ENCODE measurements around the gene COL15A1. TPM values are rescaled to one million over a fixed set of nuclear protein-coding genes. Genes with fewer than 3 reads are reported as not detected.

The COL15A1 gene
- total and polyA plus RNA-seq, 2 of the 8 experiments (the other 6 are each of a cell fraction or from before 2014, with no cell fraction given), result 0.12 to 0.15 TPM

GRCh38 chr9:99006511-99006910 is 62.8 kb downstream of the COL15A1 start:
- H3K79me2 ChIP-seq (ENCODE audit: control insufficient read depth in 1 of 2, insufficient read depth in 2 of 2, low read length in 2 of 2), result no peaks in the 10 kb centered on the region
- H4K20me1 ChIP-seq (replicated peaks in 1 of 2; ENCODE audit: control insufficient read depth in 1 of 2, insufficient read depth in 2 of 2, low read length in 2 of 2), result no peaks in the 10 kb centered on the region
- H3K4me1 ChIP-seq (replicated peaks in 1 of 4; ENCODE audit: control insufficient read depth in 3 of 4, insufficient read depth in 4 of 4, low read length in 3 of 4), result peaks cover 0 to 2% (median 0%) of the 10 kb centered on the region in 4 experiments; a peak in 1 of 7 replicates
- H2AK5ac ChIP-seq (ENCODE audit: low read depth, low read length), result no peak overlapping the region
- H4K5ac ChIP-seq (ENCODE audit: insufficient read length, low read depth, low read length), result no peak overlapping the region
- ChIA-PET POLR2A (ENCODE audit: partially characterized antibody) (no interaction called here), CTCF (ENCODE audit: partially characterized antibody) (interaction anchor here (0.8 to 1.3 kb wide), 3 partner anchors 9 to 159 kb away, joined by 3 read pairs; no protein-coding TSS in a partner anchor)
- H3K56ac ChIP-seq (replicated peaks; ENCODE audit: insufficient read length, low read depth, low read length), result no peak overlapping the region
- H2AFZ ChIP-seq (ENCODE audit: low read length), result no peak overlapping the region
- no peak overlapping the region for H2BK12ac ChIP-seq (ENCODE audit: low read depth, low read length)
- H3K9ac ChIP-seq (replicated peaks in 1 of 4; ENCODE audit: extremely low read depth in 1 of 4, low read depth in 3 of 4, low read length in 3 of 4), result no peak overlapping the region
- H4K91ac ChIP-seq (replicated peaks; ENCODE audit: insufficient read length, low read length), result no peak overlapping the region
- WGBS, 2 experiments (ENCODE audit: extremely low coverage in 1 of 2, insufficient coverage in 1 of 2, insufficient read length in 1 of 2, insufficient replicate concordance in 2 of 2, low coverage in 1 of 2, low lambda C conversion rate in 2 of 2, missing lambda C conversion rate in 1 of 2), result 92% methylated on average over 1 of the region's 1 CpG; no CpG with 5 or more reads in 1 of the 2 experiments
- H3K79me1 ChIP-seq (ENCODE audit: low read depth, low read length), result no peaks in the 10 kb centered on the region
- H3K4me3 ChIP-seq (ENCODE audit: extremely low read depth in 1 of 4, insufficient read depth in 2 of 4, low read depth in 3 of 4, low read length in 4 of 4), result no peak overlapping the region
- H3K9me3 ChIP-seq (ENCODE audit: insufficient read depth in 2 of 2, low read depth in 1 of 2, low read length in 1 of 2), result peaks cover 9 to 14% of the 10 kb centered on the region in 2 experiments
- no peak overlapping the region for H3K4me2 ChIP-seq (ENCODE audit: insufficient read depth in 1 of 2, low read depth in 2 of 2, low read length in 2 of 2)
- H3K36me3 ChIP-seq (ENCODE audit: control insufficient read depth in 2 of 4, insufficient read depth in 4 of 4, low read length in 3 of 4), result peaks cover 0 to 2% (median 0%) of the 10 kb centered on the region in 4 experiments; a peak in 1 of 8 replicates
- H3K27me3 ChIP-seq (replicated peaks in 1 of 4; ENCODE audit: control insufficient read depth in 3 of 4, extremely low read depth in 1 of 4, insufficient read depth in 3 of 4, low read length in 3 of 4), result no peaks in the 10 kb centered on the region; a peak in 1 of 7 replicates
- no peak overlapping the region for H2BK20ac ChIP-seq (ENCODE audit: low read length)
- H3K23me2 ChIP-seq (ENCODE audit: low read depth, low read length), result no peaks in the 10 kb centered on the region
- no peak overlapping the region for H3K14ac ChIP-seq (ENCODE audit: insufficient read length)
- TF ChIP-seq ATF2 (IDR thresholded peaks at IDR 0.05; ENCODE audit: low read length), result no peak
- no peak for TF ChIP-seq POU5F1 (IDR thresholded peaks at IDR 0.05; ENCODE audit: low read depth, low read length)
- TF ChIP-seq E2F6 (IDR thresholded peaks at IDR 0.05), result no peak
- no peak for TF ChIP-seq GABPA (IDR thresholded peaks at IDR 0.05; ENCODE audit: borderline replicate concordance, insufficient read depth, low read length)
- no peak for TF ChIP-seq TAF7 (optimal IDR thresholded peaks at IDR 0.05; ENCODE audit: borderline replicate concordance, low read depth, low read length)
- no peak for TF ChIP-seq JUN (IDR thresholded peaks at IDR 0.05; ENCODE audit: low read depth, low read length)
- TF ChIP-seq BCL11A (IDR thresholded peaks at IDR 0.05; ENCODE audit: low read depth in 2 of 2, low read length in 2 of 2), result no peak
- no peak for TF ChIP-seq CHD2 (IDR thresholded peaks at IDR 0.05; ENCODE audit: low read length)
- no peak overlapping the region for H4K8ac ChIP-seq (ENCODE audit: extremely low read depth, insufficient read depth, low read length)
- no peak overlapping the region for H2BK120ac ChIP-seq (replicated peaks; ENCODE audit: low read depth, low read length)
- H3K4ac ChIP-seq (replicated peaks; ENCODE audit: insufficient read length, low read depth, low read length), result no peak overlapping the region
- H2BK15ac ChIP-seq (ENCODE audit: low read length), result no peak overlapping the region
- H3K23ac ChIP-seq (ENCODE audit: insufficient read length), result no peak overlapping the region
- no peak overlapping the region for H2BK5ac ChIP-seq (ENCODE audit: low read depth, low read length)
- FAIRE-seq (no peak), DNase-seq (ENCODE audit: low read depth in 1 of 2, low spot score in 2 of 2) (no peak)
- H3K18ac ChIP-seq (ENCODE audit: extremely low read depth, low read length), result no peak overlapping the region
- no peak overlapping the region for H3K27ac ChIP-seq (ENCODE audit: low read depth, low read length)

Data from H1 (cell line).